Measurements from ENCODE around the gene INHBA.
A peak's percentile ranks its signal among the peaks of the same experiment; 100 is the strongest.

INHBA gene

DNA sequence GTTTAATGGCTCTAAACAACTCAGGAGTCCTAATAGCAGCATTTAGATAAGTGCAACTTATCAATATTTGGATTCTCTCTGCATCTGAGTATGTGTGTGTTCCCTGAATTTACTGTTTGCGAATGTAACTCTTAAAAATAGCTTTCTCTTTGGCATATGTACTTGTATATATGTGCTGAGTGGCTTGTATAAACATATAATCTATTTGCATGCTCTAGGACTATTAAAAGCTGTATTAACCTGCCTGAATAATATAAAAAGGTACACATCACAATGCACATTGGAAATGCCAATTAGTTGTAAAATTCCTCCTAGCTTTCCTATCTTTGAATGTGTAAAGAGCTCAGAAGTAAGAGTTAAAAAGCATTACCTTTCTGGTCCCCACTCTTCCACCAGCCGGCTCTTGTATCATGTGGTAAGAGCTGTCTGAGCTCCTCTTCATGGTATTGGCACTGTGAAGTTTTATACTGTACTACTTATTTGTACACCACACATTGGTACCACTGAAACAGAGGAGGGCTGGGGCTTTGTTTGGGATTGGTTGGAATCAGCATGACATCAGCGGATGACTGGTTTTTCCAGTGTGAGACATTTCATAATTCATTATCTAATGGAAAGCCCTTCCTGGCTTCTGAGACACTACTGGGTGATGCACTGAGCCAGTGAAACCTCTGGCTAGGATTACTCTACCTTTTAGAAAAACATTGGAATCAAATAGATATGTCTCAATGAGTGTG lies at the start of gene INHBA:
INHBA (minus strand) TSS at position 456 of the 737 bp plus-strand sequence. CDS start 2,716 bp downstream, outside the sequence.
- DNase-seq: no peak

DNA sequence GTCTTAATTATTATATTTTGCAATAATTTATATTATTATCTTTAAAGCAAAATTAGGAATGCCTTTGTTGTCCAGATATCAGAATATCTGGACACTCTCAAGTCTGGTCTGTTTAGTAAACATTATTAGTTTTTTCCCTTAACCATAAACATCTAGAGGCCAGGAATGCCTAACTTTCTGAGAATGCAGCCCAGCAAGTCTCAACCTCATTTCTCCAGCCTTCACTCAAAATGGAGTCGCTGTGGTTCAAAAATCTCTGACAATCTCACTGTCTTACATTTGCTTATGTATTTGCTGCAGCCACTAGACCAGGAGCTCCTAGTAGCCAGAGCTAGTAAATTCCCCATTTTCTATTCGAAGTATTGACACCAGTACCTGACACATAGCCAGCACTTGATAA lies 49.7 kb upstream of the INHBA start:
- no peak for DNase-seq

DNA sequence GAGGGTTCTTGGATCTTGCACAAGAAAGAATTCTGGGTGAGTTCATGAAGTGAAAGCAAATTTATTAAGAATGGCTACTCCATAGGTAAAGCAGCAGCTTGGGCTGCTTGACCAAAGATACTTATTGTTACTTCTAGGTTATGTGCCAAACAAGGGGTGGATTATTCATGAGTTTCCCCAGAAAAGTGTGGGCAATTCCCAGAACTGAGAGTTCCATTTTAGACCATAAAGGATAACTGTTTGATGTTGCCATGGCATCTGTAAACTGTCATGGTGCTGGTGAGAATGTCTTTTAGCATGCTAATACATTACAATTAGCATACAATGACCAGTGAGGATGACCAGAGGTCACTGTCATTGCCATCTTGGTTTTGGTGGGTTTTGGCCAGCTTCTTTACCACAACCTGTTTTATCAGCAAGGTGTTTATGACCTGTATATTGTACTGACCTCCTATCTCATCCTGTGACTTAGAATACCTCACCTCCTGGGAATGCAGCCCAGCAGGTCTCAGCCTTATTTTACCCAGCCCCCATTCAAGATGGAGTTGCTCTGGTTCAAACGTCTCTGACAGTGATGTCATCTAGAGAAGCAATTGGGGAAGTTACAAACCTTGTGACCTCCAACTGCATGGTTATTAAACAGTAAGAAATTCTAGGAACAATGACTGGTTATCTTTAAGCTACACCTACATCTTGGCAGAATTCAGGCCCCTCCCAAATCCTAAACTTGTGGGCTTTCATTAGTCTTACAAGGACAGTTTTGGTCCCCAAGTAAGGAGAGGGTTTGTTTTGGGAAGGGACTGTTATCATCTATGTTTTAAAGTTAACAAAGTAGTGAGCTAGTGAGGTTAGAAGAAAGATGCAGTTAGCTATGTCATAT lies 48.0 kb upstream of the INHBA start:
- no peak for DNase-seq

DNA sequence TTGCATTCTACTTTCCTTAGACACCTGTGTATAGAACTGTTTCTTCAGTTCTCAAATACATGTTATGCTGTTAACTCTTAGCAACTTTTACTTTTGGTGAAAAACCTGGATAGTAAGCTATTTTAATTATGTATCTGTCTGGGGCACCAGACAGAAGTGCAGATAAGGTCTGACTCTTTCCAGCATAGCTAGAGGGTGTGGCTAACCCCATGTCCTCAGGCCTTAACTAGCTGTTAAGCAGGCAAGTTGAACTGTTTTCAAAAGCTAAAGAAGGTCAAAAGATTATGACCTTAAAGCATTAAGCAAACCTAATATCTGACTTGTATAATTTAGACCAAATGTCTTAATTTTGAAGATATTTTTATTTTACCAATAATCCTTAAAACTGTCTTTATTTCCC lies 45.1 kb upstream of the INHBA start:
- DNase-seq: no peak

DNA sequence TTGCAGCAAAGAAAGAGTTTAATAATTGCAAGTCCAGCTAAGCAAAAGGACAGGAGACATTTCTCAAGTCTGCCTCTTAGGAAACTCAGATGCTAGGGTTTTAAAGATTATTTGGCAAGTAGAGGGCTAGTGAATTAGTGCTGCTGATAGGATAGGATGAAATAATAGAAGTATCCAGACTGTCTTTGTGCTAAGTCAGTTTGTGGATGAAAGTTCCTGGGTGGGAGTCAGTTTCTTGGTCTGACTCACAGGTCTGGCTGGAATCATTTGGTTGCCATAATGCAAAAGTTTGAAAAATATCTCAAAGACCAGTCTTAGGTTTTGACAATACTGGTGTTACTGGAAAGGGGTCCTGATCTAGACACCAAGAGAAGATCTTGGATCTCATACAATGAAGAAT lies 42.6 kb upstream of the INHBA start:
- DNase-seq: no peak

DNA sequence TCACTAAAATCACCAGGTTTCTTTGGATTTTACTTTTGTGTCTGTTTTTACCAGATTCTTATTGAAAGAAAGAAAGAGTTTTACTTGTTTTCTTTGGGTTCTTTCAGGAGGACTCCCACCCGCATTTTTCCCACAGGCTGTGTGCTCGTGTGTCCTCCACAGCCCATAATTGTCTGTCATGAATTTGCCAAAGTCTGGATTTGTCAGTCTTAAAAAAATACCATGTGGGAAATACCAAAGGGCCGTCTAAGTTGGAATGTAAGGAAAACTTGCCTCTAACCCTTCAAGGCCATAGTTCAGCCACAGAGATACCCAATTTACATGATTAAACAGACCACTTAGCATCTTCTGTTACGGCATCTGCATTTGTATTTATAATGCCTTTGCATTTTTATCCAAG lies 41.3 kb upstream of the INHBA start:
- DNase-seq: no peak

DNA sequence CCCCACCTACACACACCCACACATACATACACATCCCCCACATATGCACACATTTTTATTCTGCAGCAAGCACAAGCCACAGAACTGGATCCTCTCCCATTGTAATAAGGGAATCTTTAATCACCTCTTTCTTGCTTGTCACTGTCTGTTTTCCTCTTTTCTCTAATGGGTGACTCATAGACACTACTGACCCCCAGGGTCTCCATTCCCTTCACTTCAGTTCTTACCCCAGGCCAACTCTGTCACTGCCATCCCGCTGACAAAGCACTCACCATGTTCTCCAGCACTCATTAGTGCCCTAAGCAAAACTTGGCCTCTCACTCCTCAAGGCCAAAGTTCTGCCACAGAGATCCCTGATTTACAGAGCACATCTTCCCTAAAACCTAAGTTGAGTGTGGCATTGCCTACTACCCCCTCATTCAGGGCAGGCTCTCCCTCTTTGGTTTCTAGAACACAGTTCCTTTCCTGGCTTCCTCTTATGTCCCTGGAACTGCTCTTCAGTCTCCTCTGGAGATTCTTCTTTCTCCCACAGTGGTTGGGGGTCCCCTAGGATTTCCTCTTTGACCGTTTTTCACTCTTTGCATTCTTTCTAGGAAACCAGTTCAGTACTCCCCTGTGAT lies 39.6 kb upstream of the INHBA start:
- peak in 1 of 2 experiments; percentile 6 for DNase-seq

DNA sequence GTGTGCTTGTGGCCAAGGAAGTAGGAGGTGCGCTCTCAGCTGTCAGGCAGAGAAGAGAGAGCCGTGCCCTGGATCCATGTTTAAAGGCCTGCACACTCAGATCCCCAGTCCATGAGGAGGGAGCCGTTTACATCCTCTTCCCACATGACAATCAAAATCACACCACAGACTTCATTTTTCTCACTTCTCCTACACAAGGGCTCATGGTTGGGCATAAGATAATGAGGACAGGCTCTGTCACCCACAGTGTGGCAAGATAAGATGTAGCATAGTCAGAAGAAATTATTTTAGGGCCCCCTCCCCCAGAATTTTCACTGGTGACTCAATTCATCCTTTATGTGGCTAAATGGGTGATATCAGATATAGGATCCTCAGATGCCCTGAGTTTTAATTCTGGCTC lies 35.9 kb upstream of the INHBA start:
- no peak for DNase-seq

DNA sequence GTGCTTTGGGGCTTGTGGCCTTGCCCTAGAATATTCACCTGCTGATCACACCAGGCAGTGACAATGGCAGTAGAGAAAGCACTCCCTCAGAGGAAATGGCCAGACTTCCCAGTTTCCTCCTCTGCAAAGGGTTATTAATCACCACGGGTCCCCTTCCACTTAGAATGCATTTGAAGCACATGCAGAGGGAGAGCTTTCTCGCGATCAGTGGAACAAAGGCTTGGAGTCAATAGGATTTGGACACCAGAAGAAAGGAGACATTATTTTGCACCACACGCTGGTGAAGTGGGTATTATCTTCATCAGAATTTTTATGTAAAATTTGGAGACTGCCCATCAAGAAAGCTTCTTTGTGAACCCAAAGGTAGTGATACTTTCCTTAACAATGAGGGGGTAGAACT lies 35.4 kb upstream of the INHBA start:
- DNase-seq: no peak

DNA sequence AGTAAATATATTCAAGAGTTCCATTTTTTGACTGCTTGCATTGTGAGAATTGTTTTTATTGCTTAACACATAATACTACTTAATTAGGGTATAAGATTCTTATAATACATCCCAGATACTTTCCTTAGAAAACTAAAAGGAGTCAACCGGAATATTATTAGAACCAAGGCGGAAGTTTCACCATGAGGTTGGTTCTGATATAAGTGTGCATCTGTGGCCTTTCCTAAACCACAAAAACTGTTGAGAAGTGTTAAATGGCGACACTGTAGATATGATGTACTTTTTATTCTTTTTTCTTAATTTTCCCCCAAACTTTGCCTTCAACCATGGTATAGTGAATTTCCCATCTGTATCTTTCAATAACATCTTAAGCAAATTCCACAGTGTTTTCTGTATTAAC lies 32.3 kb upstream of the INHBA start:
- peak; percentile 41 to 66 for DNase-seq

DNA sequence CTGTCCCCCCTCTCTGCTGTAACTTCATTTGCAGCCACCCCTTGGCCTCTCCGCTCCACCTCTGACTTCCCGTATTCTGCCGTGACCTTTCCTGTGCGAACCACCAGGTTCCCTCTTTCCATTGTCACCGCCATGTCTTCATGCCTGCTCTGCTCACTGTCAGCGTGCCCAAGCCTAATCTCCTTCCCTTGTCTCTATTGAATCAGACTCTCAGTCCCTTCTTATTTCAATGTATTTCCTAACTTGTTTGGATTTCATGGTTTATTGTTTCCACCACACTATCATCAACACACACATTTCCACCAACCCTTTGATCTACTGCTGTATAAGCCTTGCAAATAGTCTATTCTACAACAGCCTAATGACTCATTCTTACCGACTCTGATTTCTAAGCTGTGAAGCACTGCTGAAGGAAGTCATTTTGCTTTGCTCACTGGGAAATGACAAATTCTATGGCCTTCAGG lies 30.0 kb upstream of the INHBA start:
- no peak for DNase-seq

DNA sequence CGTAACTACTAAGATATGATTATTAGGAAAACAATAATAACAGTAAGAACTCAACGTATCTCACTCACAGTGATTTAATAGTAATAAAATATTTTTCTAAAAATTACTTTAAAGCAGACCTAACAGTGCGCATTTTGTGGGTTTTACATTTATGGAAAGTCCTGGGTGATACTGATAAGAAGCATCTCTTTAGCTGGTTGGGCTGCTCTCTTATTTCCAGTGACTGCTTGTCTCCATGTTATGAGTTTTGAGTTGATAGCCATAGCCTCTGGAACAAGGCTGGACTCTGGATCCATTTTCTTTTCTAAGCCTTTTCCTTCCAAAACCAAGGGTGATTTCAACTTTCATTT lies 29.5 kb upstream of the INHBA start:
- DNase-seq: no peak

DNA sequence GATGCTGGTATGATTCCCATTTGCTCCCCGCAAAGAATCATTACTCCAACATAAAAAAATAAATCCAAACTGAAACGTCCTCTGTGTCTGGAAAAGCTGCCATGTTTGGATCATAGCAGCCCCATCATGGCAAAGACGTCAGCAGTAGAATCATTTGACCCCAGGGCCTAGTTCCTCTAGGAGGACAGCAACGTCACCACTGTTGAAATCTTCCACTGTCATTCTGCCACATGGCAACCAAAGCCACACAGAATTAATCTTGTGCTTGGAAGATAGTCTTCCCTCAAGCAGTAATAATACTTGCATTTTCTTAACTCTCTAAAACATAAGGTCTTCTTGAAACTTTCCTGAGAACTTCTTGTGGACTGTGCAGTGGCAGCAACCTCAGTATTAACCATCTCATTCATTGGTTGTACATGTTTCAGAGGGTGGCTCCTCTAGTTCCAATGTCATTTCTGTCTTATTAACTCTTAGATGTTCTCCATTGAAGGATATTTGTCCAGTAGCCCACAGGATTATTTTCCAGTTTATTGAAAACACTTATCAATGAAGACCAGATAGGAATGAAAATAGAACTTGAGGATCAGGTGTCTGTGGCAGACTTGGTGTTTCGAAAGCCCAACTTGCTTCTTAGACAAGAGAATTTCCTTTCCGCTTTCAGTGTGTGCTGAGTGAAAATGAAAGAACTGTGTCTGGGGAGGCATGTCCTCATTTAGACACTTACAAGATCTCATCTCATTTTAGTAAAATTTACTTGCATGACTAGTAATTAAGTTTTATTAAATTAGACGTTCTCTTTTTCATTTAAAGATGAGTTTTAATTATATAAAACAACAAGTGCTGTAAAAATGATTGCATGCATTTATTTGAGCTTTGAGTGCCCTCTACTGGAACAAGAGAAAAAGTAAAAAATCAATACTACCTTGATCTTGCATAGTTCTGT lies 28.9 kb upstream of the INHBA start:
- peak; percentile 58 to 61 for DNase-seq

DNA sequence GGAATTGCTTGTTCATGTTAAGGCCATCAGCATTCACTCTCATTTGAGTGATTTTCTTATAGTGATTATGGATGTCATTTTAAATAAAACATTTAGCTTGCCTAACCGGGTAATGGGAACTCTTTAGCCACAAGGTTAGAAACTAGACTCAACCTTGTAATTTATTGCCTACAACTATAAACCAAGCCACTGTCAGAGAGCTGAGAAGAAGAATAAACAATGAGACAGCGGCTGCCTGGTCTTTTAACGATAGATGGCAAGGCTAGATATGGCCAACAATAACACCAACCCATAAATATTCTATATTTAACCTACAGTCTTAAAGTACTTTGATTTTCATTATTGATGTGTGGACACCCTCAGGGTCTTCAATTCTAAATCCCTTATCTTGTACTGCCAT lies 27.8 kb upstream of the INHBA start:
- DNase-seq: no peak

DNA sequence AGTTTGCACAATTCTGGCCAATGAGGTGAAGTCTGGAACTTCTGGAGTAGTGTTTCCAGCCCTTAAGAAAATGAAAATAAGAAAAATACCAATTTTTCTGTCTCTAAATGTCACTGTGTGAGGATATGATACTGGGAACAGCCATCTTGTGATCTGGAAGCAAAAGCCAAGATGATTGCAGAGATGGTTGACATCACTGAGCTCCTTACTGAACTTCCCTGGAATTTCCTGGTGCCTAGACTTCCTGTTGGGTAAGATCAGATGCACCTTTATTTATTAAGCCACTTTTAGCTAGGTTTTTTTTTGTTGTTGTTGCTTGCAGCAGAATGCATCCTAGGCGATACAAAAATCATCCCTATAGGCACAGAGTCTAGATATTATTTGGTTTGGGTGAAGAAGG lies 27.3 kb upstream of the INHBA start:
- DNase-seq: no peak

DNA sequence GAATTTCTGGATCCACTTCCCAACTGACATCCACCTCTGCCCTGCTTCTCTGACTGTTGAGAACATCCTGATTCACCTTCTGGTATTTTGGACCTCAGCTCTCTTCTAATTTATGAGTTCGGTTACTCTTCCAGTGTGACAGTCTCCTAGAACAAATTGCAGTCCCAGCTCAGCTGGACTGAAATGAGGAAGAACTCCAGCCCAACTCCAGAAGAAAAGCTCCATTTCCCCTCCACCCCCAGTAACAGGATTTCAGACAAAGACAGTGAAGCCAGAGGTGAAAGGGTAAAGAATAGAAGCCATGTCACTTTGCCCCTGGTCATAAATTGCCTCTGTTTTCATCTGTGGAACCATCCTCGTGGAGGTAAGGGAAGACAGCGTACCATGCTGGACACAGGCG lies 26.2 kb upstream of the INHBA start:
- no peak for DNase-seq

DNA sequence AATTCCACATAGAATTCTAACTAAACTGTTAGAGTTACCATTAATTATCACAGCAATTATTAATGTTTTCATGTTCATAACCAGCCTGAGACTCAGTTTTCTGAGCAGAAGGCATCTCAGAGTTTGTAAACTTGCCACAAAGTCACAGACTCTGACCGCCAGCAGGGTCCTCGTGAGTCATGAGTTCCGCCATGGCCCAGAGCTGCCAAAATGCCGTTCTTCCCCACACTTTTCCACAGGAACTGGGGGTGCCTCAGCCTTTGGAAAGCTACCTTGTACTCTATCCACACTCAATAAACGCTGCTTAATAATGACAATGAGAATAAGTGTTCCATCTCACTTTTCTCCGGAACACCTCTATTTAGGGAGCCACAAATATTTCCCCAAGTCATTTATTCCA lies 22.1 kb upstream of the INHBA start:
- no peak for DNase-seq

DNA sequence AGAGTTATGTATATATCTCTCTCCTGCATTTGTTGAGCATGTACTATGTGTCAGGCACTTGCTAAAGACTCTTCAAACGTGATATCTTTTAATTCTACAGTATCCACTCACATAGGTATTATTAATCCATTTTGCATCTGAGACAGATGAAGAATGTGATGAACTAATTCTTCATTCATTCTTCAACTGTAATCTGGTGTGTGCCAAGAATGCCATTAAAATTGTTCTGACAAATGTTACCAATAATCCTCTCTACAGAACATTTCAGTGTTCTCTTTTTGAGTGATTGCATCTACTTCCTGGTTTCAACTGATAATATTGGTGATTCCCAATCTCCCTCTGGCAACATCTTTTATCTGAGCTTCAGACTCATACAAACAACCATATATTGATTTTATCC lies 18.0 kb upstream of the INHBA start:
- no peak for DNase-seq

DNA sequence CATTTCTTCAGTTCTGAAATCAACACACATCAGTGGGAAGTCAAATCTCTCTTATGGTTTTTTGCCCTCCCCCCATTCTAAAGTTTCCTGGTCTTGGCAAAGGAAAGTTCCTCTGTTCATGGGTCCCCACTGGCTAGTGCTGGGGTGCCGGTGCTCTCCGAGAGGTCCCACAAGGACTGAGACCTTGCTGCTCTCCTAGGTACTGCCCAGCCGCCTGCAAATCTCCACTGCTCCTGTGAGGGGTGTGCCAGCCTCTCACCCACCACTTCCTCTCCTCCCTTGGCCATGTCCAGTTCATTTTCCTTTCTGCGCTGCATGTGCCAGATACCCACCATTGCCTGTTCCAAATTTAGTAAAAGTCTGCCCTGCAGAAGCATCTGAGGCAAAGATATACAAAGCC lies 17.2 kb upstream of the INHBA start:
- no peak for DNase-seq

DNA sequence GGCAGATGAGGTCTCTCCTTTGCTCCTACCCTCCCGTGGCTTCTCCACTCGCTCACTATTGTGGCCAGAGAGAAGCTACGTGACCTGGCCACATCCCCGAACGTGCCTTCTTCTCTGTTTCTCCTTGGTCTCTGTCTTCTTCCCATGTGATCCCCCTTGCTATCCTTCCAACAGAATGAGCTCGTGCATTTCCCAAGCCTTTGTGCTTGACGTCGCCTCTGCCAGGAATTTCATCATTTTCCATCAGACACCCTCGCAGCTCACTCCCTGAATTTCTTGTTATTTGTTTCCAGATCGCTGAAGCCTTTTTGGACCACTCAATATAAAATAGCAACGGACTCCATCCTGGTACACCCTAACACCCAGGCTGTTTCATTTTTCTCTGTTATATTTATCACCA lies 13.8 kb upstream of the INHBA start:
- DNase-seq: no peak

DNA sequence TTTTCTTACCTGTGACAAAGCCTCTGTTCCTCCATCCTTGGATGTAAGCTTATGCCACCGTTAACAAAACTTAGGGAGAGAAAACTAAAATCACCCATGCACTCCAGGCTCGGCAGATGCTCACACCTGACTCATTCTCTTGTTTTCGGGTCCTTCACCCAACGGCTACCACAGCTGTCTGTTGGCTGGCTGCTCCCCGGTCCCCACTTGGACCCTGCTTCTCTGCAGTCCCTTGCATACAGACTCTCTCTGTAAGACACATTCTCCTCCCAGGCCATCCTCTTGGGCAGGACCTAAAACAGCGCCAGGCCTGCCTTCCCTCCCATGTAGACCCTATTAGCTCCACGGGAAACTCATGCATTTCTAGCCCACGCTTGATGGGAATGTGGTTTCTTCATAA lies 12.1 kb upstream of the INHBA start:
- no peak for DNase-seq

DNA sequence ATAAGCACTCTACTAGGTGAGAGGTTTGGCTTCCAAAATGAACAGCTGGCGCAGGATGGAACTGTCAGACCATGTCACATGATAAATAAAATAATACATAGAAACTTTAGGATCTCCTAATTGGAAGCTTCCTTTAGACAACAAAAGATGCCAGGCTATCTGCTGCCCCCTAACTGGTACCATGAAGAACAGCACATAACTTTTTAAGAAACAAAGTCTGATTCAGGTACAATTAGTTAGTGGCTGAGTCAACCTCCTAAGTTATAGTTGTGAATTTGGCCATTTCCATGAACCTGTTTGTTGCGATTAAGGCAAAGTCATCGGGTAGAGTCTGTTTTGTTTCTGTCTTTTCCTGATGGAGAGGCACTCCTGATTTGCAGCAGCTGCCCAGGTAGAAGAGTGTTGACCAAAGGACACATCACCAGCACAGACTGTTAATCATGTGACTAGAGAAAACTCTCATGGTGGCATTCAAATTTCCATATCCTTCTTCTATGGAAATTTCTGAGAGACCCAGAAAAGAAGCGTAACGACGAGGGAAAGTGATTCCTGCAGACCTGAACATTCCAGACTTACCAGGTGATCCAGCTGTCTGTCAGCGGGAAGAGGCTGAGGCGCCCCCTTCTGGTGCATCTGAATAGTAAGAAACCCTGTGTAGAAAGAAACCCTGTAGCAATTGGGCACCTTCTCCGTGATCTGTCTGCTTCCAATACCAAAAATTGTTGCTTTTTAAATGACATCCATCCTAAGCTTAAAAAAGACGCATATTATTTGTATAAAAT lies 8.6 kb upstream of the INHBA start:
- DNase-seq: peak; percentile 46 to 52
